Fibroblast of the aortic adventitia (primary cell): Measurements from ENCODE around the gene SPDYE3. TPM values are rescaled to one million over a fixed set of nuclear protein-coding genes. Genes with fewer than 3 reads are reported as not detected.
"Not testable (repeated sequence)": the region's sequence is repeated elsewhere in the genome, so short reads cannot be mapped to it uniquely, and the experiment has no call there.

Experiments
- DNase-seq: peaks from one replicate; pipeline ENCODE4 v3.0.0-alpha.2; 2010; ENCODE audit warnings: low read depth
- H3K4me3 ChIP-seq: 2 replicates; pipeline ENCODE4 v1.5.1; 2011; ENCODE audit warnings: low read depth, mild to moderate bottlenecking, control low read depth, low read length, moderate library complexity
- CTCF ChIP-seq: IDR thresholded peaks from 2 replicates; pipeline ENCODE4 v1.5.1; 2011; ENCODE audit warnings: mild to moderate bottlenecking, low read length, control low read depth, inconsistent platforms; ENCODE audit not compliant: insufficient read depth
- total RNA-seq: library from RNA; depleted of rRNA; stranded (reverse); fragments of >200 nt; gene quantifications from 2 replicates; pipeline ENCODE4 v1.2.3, GENCODE V29; 2012; ENCODE audit warnings: low replicate concordance

The SPDYE3 gene
- total RNA-seq, 1 donor: not detected

DNA sequence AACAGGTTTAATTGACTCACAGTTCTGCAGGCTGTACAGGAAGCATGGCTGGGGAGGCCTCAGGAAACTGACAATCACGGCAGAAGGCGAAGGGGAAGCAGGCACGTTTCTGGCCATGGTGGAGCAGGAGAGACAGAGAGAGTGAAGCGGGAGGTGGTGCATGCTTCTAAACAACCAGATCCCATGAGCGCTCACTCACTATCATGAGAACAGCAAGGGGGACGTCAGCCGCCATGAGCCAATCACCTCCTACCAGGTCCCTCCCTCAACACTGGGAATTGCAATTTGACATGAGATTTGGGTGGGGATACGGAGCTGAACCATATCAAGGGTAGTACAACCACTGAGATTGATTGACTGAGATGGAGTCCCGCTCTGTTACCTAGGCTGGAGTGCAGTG lies 18.2 kb downstream of the SPDYE3 start:
- H3K4me3 ChIP-seq, DNase-seq: not testable (repeated sequence)

GRCh38 chr7:100326914-100327313 lies 19.4 kb downstream of the SPDYE3 start:
- not testable (repeated sequence) for H3K4me3 ChIP-seq, DNase-seq

DNA sequence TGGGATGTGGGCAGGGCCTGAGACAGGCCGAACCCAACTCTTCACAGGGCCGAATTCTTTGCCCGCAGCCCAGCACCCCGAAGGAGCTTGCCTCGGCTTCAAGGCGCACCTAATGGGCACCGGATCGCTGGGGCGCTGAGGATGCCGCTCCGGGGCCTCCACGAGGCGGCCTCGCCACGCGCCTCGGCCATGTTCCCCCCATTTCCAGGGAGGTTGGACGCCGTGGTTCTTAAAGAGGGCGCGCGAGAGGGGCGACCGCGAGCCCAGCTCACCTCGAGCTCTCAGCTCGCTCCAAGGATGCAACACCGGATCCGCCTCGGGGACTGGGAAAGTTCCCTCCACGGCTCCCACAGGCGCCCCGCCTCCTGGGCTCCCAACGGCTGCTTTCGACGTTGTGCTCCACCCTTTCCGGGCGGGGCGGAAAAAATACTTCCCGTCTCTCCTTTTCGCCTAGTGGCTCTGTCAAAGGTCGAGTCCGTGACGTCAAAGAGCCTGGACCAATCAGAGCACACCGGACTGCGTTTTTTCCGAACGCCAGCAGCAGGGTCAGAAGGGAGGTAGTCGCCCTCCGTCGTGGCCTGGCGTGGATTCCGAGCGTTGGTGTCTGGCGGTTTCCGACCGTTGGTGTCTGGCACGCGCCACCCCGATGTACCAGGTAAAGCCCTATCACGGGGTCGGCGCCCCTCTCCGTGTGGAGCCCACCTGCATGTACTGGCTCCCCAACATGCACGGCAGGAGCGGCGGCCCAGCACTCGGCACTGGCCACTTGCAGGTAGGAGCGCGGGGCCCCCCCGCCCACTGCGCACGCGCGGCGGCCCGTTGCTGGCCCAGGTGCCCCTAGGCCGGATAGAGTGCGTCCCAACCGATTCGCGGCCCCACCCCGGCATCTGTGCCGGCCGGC lies 28.3 kb downstream of the SPDYE3 start:
- H3K4me3 ChIP-seq: peak overlapping the region; percentile 75
- peak; percentile 93 for DNase-seq

DNA sequence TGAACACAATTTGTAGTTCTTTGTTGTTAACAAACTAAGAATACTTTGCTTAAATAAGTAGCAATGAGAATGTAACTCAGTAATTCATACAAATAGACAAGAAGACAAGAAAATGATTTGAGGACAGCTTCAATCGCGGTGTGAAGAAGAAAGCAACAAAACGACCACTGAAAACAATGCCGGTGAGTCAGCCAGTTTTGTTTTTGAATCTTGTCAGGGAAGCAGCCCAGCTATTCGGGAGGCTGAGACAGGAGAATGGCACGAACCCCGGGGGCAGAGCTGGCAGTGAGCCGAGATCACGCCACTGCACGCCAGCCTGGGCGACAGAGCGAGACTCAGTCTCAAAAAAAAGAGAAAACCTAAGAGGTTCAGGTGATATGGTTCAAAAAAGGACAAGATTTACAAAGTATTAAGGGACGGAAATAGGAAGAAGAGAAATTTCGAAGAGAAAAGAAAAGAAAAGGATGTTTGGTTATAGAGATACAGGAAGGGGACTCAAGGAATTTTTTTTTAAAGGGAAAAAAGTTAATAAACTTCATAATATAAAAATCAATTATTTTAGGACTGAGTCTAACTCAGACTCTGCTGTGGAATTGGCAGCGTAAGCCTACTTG lies 30.7 kb downstream of the SPDYE3 start:
- H3K4me3 ChIP-seq, DNase-seq: not testable (repeated sequence)

- DNase-seq: not testable (repeated sequence)
Observed at GRCh38 chr7:100341286-100341685, 33.8 kb downstream of the SPDYE3 start.

GRCh38 chr7:100342765-100343164 lies 35.3 kb downstream of the SPDYE3 start:
- H3K4me3 ChIP-seq: no peak overlapping the region
- DNase-seq: no peak
- no peak for TF ChIP-seq CTCF

More at GRCh38 chr7:100341286-100341685, 33.8 kb downstream of the SPDYE3 start:
- not testable (repeated sequence) for H3K4me3 ChIP-seq

DNA sequence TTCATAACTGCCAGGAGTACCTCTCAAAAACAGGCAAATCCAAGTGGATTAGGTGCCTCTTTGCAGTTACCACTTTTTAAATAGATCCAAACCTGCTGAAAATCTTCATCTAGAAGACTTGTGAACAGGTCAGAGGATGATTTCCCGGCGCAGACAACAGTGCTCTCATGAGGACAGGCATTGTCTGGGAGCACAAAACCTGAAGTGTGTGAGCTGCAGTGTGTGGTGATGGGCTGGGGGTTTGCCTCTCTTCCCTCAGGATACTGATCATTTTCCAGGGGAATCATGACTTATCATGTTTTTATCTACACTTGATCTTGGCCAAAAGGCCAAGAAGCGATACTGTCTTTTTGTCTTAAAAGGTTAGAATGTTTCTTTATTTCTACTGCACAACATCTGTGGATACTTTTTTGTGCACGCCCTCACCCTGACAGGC lies 36.6 kb downstream of the SPDYE3 start:
- DNase-seq, H3K4me3 ChIP-seq: not testable (repeated sequence)

DNA sequence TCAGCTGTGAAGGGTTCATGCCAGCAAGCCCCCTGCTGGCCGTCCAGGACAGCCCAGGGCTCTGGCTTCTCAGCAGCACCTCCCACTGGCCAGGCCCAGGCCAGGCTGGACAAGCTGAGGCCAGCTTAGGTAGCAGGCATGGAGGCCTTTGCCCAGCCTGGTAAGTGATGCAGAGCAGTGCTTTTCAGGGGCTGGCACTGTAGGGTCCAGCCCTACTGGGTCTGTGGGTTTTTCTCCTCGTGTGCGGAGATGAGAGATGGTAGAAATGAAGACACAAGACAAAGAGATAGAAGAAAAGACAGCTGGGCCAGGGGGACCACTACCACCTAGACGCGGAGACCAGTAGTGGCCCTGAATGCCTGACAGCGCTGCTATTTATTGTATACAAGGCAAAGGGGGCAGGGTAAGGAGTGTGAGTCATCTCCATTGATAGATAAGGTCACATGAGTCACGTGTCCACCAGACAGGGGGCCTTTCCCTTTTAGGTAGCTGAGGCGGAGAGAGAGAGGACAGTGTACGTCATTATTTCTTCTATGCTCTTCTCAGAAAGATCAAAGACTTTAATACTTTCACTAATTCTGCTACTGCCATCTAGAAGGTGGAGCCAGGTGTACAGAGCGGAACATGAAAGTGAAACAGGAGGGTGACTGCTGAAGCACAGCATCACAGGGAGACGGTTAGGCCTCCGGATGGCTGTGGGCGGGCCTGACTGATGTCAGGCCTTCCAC lies 37.2 kb downstream of the SPDYE3 start:
- TF ChIP-seq CTCF: peak; percentile 40
- DNase-seq: peak; percentile 65
- H3K4me3 ChIP-seq: not testable (repeated sequence)

- peak; percentile 61 for DNase-seq
- TF ChIP-seq CTCF: peak; percentile 52
- H3K4me3 ChIP-seq: not testable (repeated sequence)
Observed at GRCh38 chr7:100345288-100345672, 37.8 kb downstream of the SPDYE3 start.

GRCh38 chr7:100346921-100347320 lies 39.4 kb downstream of the SPDYE3 start:
- H3K4me3 ChIP-seq: no peak overlapping the region
- no peak for DNase-seq
- no peak for TF ChIP-seq CTCF
